Measurements from ENCODE around the gene NTRK1.
A peak's percentile ranks its signal among the peaks of the same experiment; 100 is the strongest.

NTRK1 gene

DNA sequence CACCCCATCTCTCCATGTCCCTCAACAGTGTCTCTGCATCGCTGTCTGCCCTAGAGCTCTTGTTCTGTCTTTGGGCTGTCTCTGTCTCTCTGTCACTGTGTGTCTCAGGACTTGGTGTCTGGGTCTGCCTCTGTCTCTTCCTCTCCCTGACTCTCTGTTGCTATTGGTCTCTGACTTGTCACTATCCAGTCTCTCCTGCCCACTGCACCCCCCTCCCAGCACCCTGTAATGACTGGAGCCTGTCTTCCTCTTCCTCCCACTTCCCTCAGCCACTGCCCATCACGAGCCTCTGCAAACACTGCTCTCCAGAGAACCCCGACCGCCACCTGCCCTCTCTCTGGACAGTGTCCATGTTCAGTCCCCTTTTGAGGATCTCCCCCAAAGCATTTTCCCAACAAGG, 45.0 kb downstream of the NTRK1 start:
- H3K4me3 ChIP-seq (ENCODE audit: low read length) = no peak overlapping the region
- DNase-seq (ENCODE audit: low read depth) = no peak
- TF ChIP-seq, protein P1, sequence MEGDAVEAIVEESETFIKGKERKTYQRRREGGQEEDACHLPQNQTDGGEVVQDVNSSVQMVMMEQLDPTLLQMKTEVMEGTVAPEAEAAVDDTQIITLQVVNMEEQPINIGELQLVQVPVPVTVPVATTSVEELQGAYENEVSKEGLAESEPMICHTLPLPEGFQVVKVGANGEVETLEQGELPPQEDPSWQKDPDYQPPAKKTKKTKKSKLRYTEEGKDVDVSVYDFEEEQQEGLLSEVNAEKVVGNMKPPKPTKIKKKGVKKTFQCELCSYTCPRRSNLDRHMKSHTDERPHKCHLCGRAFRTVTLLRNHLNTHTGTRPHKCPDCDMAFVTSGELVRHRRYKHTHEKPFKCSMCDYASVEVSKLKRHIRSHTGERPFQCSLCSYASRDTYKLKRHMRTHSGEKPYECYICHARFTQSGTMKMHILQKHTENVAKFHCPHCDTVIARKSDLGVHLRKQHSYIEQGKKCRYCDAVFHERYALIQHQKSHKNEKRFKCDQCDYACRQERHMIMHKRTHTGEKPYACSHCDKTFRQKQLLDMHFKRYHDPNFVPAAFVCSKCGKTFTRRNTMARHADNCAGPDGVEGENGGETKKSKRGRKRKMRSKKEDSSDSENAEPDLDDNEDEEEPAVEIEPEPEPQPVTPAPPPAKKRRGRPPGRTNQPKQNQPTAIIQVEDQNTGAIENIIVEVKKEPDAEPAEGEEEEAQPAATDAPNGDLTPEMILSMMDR (IDR thresholded peaks at IDR 0.05; ENCODE audit: insufficient read depth, low read depth, low read length, missing control alignments) = no peak

DNA sequence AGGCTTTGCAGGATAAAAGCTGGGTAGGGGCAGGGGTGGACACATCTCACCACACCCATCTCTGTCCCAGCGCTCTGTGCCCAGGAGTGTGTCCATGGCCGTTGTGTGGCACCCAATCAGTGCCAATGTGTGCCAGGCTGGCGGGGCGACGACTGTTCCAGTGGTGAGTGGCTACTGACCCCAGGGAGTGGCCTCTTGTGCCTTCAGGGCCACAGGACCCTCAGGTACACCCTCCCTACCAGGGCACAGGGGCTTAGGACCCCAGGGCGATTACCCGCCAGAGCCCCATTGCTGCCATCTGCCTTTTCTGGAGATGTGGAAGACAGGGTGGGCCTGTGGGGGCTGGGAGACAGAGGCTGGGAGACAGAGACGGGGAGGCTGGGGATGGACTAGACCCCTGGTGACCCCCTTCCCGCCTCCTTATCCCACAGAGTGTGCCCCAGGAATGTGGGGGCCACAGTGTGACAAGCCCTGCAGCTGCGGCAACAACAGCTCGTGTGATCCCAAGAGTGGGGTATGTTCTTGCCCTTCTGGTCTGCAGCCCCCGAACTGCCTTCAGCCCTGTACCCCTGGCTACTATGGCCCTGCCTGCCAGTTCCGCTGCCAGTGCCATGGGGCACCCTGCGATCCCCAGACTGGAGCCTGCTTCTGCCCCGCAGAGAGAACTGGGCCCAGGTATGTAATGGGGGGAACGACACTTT, 45.7 kb downstream of the NTRK1 start:
- H3K4me3 ChIP-seq (ENCODE audit: low read length) = no peak overlapping the region
- TF ChIP-seq, protein P1 (IDR thresholded peaks at IDR 0.05; ENCODE audit: insufficient read depth, low read depth, low read length, missing control alignments) = no peak
- DNase-seq (ENCODE audit: low read depth) = no peak

- peak overlapping the region; percentile 47 for H3K4me3 ChIP-seq (ENCODE audit: low read length)
- TF ChIP-seq, protein P1 (IDR thresholded peaks at IDR 0.05; ENCODE audit: insufficient read depth, low read depth, low read length, missing control alignments) = no peak
- no peak for DNase-seq (ENCODE audit: low read depth)
These were observed 47.9 kb downstream of the NTRK1 start for GRCh38 chr1:156908541-156908940.

- DNase-seq (ENCODE audit: low read depth) = no peak
- H3K4me3 ChIP-seq (ENCODE audit: low read length) = no peak overlapping the region
- TF ChIP-seq, protein P1 (IDR thresholded peaks at IDR 0.05; ENCODE audit: insufficient read depth, low read depth, low read length, missing control alignments) = no peak
These were observed 48.3 kb downstream of the NTRK1 start for GRCh38 chr1:156908955-156909354.

- TF ChIP-seq, protein P1 (IDR thresholded peaks at IDR 0.05; ENCODE audit: insufficient read depth, low read depth, low read length, missing control alignments) = no peak
- no peak overlapping the region for H3K4me3 ChIP-seq (ENCODE audit: low read length)
- DNase-seq (ENCODE audit: low read depth) = no peak
These were observed 49.0 kb downstream of the NTRK1 start for GRCh38 chr1:156909671-156910070.

- H3K4me3 ChIP-seq (ENCODE audit: low read length) = no peak overlapping the region
- TF ChIP-seq, protein P1 (IDR thresholded peaks at IDR 0.05; ENCODE audit: insufficient read depth, low read depth, low read length, missing control alignments) = peak; percentile 68
- DNase-seq (ENCODE audit: low read depth) = peak; percentile 45
These were observed 49.7 kb downstream of the NTRK1 start for GRCh38 chr1:156910309-156910782.
